H1 (cell line): ENCODE results near the gene MDFI. TPM values are rescaled to one million over a fixed set of nuclear protein-coding genes. Genes with fewer than 3 reads are reported as not detected.
A peak's percentile ranks its signal among the peaks of the same experiment; 100 is the strongest.

Experiments
- CTCF ChIA-PET: fragments of 300-600 bp; sonication (Branson Sonifier 250); formaldehyde crosslinking; loops from one replicate; lab custom pipeline; 2021; ENCODE audit not compliant: partially characterized antibody; lab: Charles Lee
- POLR2A ChIA-PET: fragments of 300-600 bp; sonication (Branson Sonifier 250); formaldehyde crosslinking; loops from one replicate; lab custom pipeline; 2021; ENCODE audit warnings: inconsistent platforms; ENCODE audit not compliant: partially characterized antibody; lab: Charles Lee
- DNase-seq, 2 experiments: peaks; one replicate each; pipeline versions ENCODE4 v3.0.0 to v3.0.0-alpha.2; 2010 to 2022; ENCODE audit warnings: low spot score in 2 of 2, low read depth in 1 of 2, mixed read lengths in 1 of 2
- FAIRE-seq: peaks from 2 replicates; lab custom pipeline; 2011; peaks lifted over from hg19 to GRCh38; lab: Jason Lieb, UNC
- H2AFZ ChIP-seq: 2 replicates; pipeline ENCODE4 v1.8.1; 2012; ENCODE audit warnings: low read length, inconsistent platforms
- H2AK5ac ChIP-seq: 2 replicates; pipeline ENCODE4 v1.6.1; 2013; ENCODE audit warnings: low read depth, low read length
- H2BK120ac ChIP-seq: replicated peaks from 2 replicates; pipeline ENCODE3; 2013; ENCODE audit warnings: low read depth, low read length, inconsistent platforms
- H2BK12ac ChIP-seq: 2 replicates; pipeline ENCODE4 v1.6.1; 2013; ENCODE audit warnings: low read depth, low read length
- H2BK15ac ChIP-seq: 2 replicates; pipeline ENCODE4 v1.6.1; 2013; ENCODE audit warnings: low read length
- H2BK20ac ChIP-seq: 2 replicates; pipeline ENCODE4 v1.6.1; 2013; ENCODE audit warnings: low read length
- H2BK5ac ChIP-seq: 2 replicates; pipeline ENCODE4 v1.6.1; 2013; ENCODE audit warnings: low read depth, low read length
- H3K14ac ChIP-seq: 2 replicates; pipeline ENCODE4 v1.6.1; 2013; ENCODE audit warnings: inconsistent platforms; ENCODE audit not compliant: insufficient read length
- H3K18ac ChIP-seq: 2 replicates; pipeline ENCODE4 v1.6.1; 2013; ENCODE audit warnings: low read length; ENCODE audit errors: extremely low read depth
- H3K23ac ChIP-seq: 2 replicates; pipeline ENCODE4 v1.6.1; 2013; ENCODE audit warnings: inconsistent platforms; ENCODE audit not compliant: insufficient read length
- H3K23me2 ChIP-seq: 2 replicates; pipeline ENCODE4 v1.6.1; 2013; ENCODE audit warnings: low read depth, low read length
- H3K27ac ChIP-seq: 2 replicates; pipeline ENCODE4 v1.6.1; 2011; ENCODE audit warnings: low read depth, low read length, inconsistent platforms
- H3K27me3 ChIP-seq, 4 experiments: replicated peaks in 1 of 4; 1 replicate in 1 of 4; 2 replicates in 3 of 4; pipeline versions ENCODE4 v1.6.1 to v1.8.1; 2011 to 2013; ENCODE audit warnings: low read length in 3 of 4, mild to moderate bottlenecking in 3 of 4, inconsistent platforms in 2 of 4, mixed read lengths in 2 of 4, moderate library complexity in 1 of 4; ENCODE audit not compliant: control insufficient read depth in 3 of 4, insufficient read depth in 3 of 4; ENCODE audit errors: extremely low read depth in 1 of 4
- H3K36me3 ChIP-seq, 4 experiments: 2 replicates each; pipeline versions ENCODE4 v1.6.1 to v1.8.1; 2011 to 2013; ENCODE audit warnings: mild to moderate bottlenecking in 4 of 4, low read length in 3 of 4, moderate library complexity in 2 of 4, control low read depth in 1 of 4, inconsistent platforms in 1 of 4; ENCODE audit not compliant: insufficient read depth in 4 of 4, control insufficient read depth in 2 of 4
- H3K4ac ChIP-seq: replicated peaks from 2 replicates; pipeline ENCODE3; 2013; ENCODE audit warnings: low read length, low read depth, mixed read lengths, inconsistent platforms; ENCODE audit not compliant: insufficient read length
- H3K4me1 ChIP-seq, 4 experiments: replicated peaks in 1 of 4; 1 replicate in 1 of 4; 2 replicates in 3 of 4; pipeline versions ENCODE4 v1.6.1 to v1.8.1; 2011 to 2013; ENCODE audit warnings: low read length in 3 of 4, inconsistent platforms in 2 of 4, mixed read lengths in 1 of 4; ENCODE audit not compliant: insufficient read depth in 4 of 4, control insufficient read depth in 3 of 4
- H3K4me2 ChIP-seq, 2 experiments: 2 replicates each; pipeline versions ENCODE4 v1.6.1 to v1.8.1; 2011 to 2013; ENCODE audit warnings: low read depth in 2 of 2, low read length in 2 of 2, control low read depth in 1 of 2, inconsistent platforms in 1 of 2, mild to moderate bottlenecking in 1 of 2; ENCODE audit not compliant: insufficient read depth in 1 of 2
- H3K4me3 ChIP-seq, 4 experiments: fragments of 200-600, 300-600 bp in 1 of 4; sonication (generic), shearing (Covaris generic), sonication (Bioruptor Twin) in 1 of 4; 2 replicates each; pipeline versions ENCODE4 v1.5.1 to v1.8.1; 2011 to 2016; ENCODE audit warnings: low read length in 4 of 4, low read depth in 3 of 4, control low read depth in 2 of 4, inconsistent platforms in 2 of 4, mild to moderate bottlenecking in 2 of 4, mixed read lengths in 1 of 4, moderate library complexity in 1 of 4; ENCODE audit not compliant: insufficient read depth in 2 of 4; ENCODE audit errors: extremely low read depth in 1 of 4
- H3K56ac ChIP-seq: replicated peaks from 2 replicates; pipeline ENCODE3; 2013; ENCODE audit warnings: low read depth, mild to moderate bottlenecking, mixed read lengths, low read length, inconsistent platforms; ENCODE audit not compliant: insufficient read length
- H3K79me1 ChIP-seq: 2 replicates; pipeline ENCODE4 v1.6.1; 2013; ENCODE audit warnings: low read depth, low read length, control low read depth
- H3K79me2 ChIP-seq, 2 experiments: 2 replicates each; pipeline versions ENCODE4 v1.6.1 to v1.8.1; 2012 to 2013; ENCODE audit warnings: low read length in 2 of 2, mild to moderate bottlenecking in 2 of 2, inconsistent platforms in 1 of 2; ENCODE audit not compliant: insufficient read depth in 2 of 2, control insufficient read depth in 1 of 2
- H3K9ac ChIP-seq, 4 experiments: replicated peaks in 1 of 4; 1 replicate in 1 of 4; 2 replicates in 3 of 4; pipeline versions ENCODE4 v1.6.1 to v1.8.1; 2011 to 2013; ENCODE audit warnings: low read depth in 3 of 4, low read length in 3 of 4, control low read depth in 2 of 4, mild to moderate bottlenecking in 2 of 4, moderate library complexity in 2 of 4, inconsistent platforms in 1 of 4; ENCODE audit errors: extremely low read depth in 1 of 4
- H3K9me3 ChIP-seq, 2 experiments: 2 replicates each; pipeline versions ENCODE4 v1.6.1 to v1.8.1; 2012 to 2013; ENCODE audit warnings: mild to moderate bottlenecking in 2 of 2, moderate library complexity in 2 of 2, control low read depth in 1 of 2, inconsistent platforms in 1 of 2, low read depth in 1 of 2, low read length in 1 of 2, mixed read lengths in 1 of 2; ENCODE audit not compliant: insufficient read depth in 2 of 2
- H4K20me1 ChIP-seq, 2 experiments: replicated peaks in 1 of 2; 2 replicates each; pipeline versions ENCODE3 to v1.8.1; 2011 to 2013; ENCODE audit warnings: inconsistent platforms in 2 of 2, low read length in 2 of 2, mild to moderate bottlenecking in 1 of 2; ENCODE audit not compliant: insufficient read depth in 2 of 2, control insufficient read depth in 1 of 2
- H4K5ac ChIP-seq: 2 replicates; pipeline ENCODE4 v1.6.1; 2013; ENCODE audit warnings: low read length, low read depth, mixed read lengths, inconsistent platforms; ENCODE audit not compliant: insufficient read length
- H4K8ac ChIP-seq: 2 replicates; pipeline ENCODE4 v1.8.0; 2013; ENCODE audit warnings: mild to moderate bottlenecking, moderate library complexity, low read length, inconsistent platforms; ENCODE audit not compliant: insufficient read depth; ENCODE audit errors: extremely low read depth
- H4K91ac ChIP-seq: replicated peaks from 2 replicates; pipeline ENCODE3; 2013; ENCODE audit warnings: low read length, mixed read lengths, inconsistent platforms; ENCODE audit not compliant: insufficient read length
- ASH2L ChIP-seq: fragments of 200-600, 300-600 bp; sonication (generic); IDR thresholded peaks from one replicate; pipeline ENCODE4 v1.7.1; 2017; ENCODE audit warnings: low read length
- TBP ChIP-seq: IDR thresholded peaks from 2 replicates; pipeline ENCODE4 v1.6.1; 2011; ENCODE audit warnings: low read depth, low read length, improper control_type of control experiment
- YY1 ChIP-seq: IDR thresholded peaks from 2 replicates; pipeline ENCODE4 v1.6.1; 2011; ENCODE audit warnings: low read depth, mild to moderate bottlenecking, low read length
- WGBS, 2 experiments: shearing (Covaris generic) in 1 of 2; methylation state at CpG; one replicate each; pipeline versions ENCODE4 v1.1.6 to v1.1.7; 2013 to 2015; ENCODE audit warnings: low lambda C conversion rate in 2 of 2, mixed read lengths in 2 of 2, inconsistent platforms in 1 of 2, low coverage in 1 of 2, missing lambda C conversion rate in 1 of 2; ENCODE audit not compliant: insufficient replicate concordance in 2 of 2, insufficient coverage in 1 of 2, insufficient read length in 1 of 2; ENCODE audit errors: extremely low coverage in 1 of 2, missing lambda C conversion rate in 1 of 2; 5-methylcytosine and 5-hydroxymethylcytosine counted together
- polyA plus RNA-seq, 7 experiments: library from polyadenylated mRNA; depleted of rRNA in 3 of 7; stranded (reverse) in 5 of 7; unstranded in 2 of 7; fragments of >200 nt in 5 of 7; fragments of 200-250 nt in 2 of 7; gene quantifications; 1 replicate in 5 of 7; 2 replicates in 1 of 7; 4 replicates in 1 of 7; pipeline versions ENCODE4 v1.2.1 to v1.2.3, GENCODE V29; 2011 to 2013; ENCODE audit warnings: missing spikeins in 2 of 7, mixed read lengths in 2 of 7
- total RNA-seq: library from RNA; stranded (reverse); fragmentation: NEBNext Ultra II Directional; extraction: Animal tissue kit (Norgen Biotek cat#: 25700); gene quantifications from 2 replicates; pipeline ENCODE4 v1.2.1, GENCODE V29; 2021
- TF ChIP-seq, protein P1 (sequence below): IDR thresholded peaks from 2 replicates; pipeline ENCODE4 v1.6.1; 2012; ENCODE audit warnings: inconsistent platforms

Gene MDFI
- total and polyA plus RNA-seq, 2 of the 8 experiments (the other 6 are each of a cell fraction or from before 2014, with no cell fraction given): 41.0 to 65.6 TPM

DNA sequence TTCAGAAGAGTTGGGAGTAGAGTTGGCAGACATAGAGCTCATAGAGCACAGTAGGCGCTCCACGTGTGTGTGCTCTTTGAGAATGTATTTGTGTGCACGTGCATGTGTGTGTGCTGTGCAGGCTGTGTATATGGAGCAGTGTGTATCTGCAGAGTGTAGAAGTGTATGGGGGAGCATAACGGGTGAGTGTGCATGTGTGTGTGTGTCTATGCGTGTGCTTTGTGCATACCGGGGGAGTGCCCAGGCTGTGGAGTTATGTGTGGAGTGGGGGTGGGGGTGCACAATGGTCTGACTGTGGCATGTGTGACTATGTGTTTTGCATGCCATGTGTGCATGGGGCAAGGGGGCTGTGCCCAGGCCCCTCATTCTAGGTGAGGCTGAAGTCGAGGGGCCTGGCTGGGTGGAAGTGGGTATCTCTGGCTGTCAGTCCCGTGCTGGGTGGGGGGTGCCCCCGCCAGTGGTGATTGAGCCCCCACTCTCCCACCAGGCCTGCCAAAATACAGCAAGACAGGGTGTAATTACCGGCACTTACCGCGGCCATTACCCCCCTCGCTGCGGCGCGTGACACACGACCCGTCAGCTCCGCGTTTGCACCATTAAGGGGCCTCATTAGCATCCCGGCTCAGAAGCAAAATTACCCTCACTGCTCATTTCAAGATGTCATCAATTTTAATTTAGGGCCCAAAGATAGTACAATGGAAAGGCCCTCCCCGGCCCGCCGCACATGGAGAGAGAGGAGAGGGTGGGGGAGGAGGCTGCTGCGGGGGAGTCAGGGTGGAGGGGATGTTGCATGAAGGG lies 39.1 kb downstream of the MDFI start:
- no peak for FAIRE-seq
- no peaks in the 10 kb centered on the region for H3K36me3 ChIP-seq

More for the DNA sequence above, 39.1 kb downstream of the MDFI start:
- H2BK12ac ChIP-seq: peak overlapping the region; percentile 50; the same call in 1 of the 2 replicates
- H4K8ac ChIP-seq: no peak overlapping the region
- H3K9me3 ChIP-seq: no peaks in the 10 kb centered on the region
- peaks cover 0 to 20% (median 13%) of the 10 kb centered on the region in 4 experiments; a peak in 6 of 7 replicates for H3K4me1 ChIP-seq
- no peak overlapping the region for H3K56ac ChIP-seq
- no peaks in the 10 kb centered on the region for H3K79me1 ChIP-seq
- no peak overlapping the region for H2BK120ac ChIP-seq
- H3K18ac ChIP-seq: 0 out of 2 replicates have a peak overlapping the region, but pooled peaks have one; percentile 21
- H3K27ac ChIP-seq: no peak overlapping the region
- no peak overlapping the region for H2AK5ac ChIP-seq
- TF ChIP-seq ASH2L: peak; percentile 33
- TF ChIP-seq, protein P1, sequence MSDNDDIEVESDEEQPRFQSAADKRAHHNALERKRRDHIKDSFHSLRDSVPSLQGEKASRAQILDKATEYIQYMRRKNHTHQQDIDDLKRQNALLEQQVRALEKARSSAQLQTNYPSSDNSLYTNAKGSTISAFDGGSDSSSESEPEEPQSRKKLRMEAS: no peak
- TF ChIP-seq TBP: no peak
- peak; percentile 76 for TF ChIP-seq YY1
- H3K14ac ChIP-seq: no peak overlapping the region
- no peaks in the 10 kb centered on the region for H3K79me2 ChIP-seq
- no peak for DNase-seq
- peak overlapping the region in 1 of 2 experiments; percentile 15; a peak in 3 of 4 replicates for H3K4me2 ChIP-seq
- H2BK5ac ChIP-seq: peak overlapping the region; percentile 9; the same call in 1 of the 2 replicates
- WGBS, 2 experiments: 46% methylated on average over 25 of the region's 25 CpGs; no CpG with 5 or more reads in 1 of the 2 experiments
- CTCF ChIA-PET: interaction anchor here (0.5 to 6.4 kb wide), 9 partner anchors 11 to 309 kb away, joined by 3 to 164 read pairs (median 4); partner anchors contain the start of gene MDFI
- H3K23ac ChIP-seq: no peak overlapping the region
- H4K91ac ChIP-seq: peak overlapping the region; percentile 36
- peaks cover 0 to 5% (median 3%) of the 10 kb centered on the region in 4 experiments; a peak in 4 of 7 replicates for H3K27me3 ChIP-seq
- H4K5ac ChIP-seq: no peak overlapping the region
- peak overlapping the region; percentile 55 for H3K4ac ChIP-seq
- H3K9ac ChIP-seq: no peak overlapping the region; a peak in 1 of 7 replicates
- H4K20me1 ChIP-seq: no peaks in the 10 kb centered on the region
- no peak overlapping the region for H2AFZ ChIP-seq
- peak overlapping the region in 1 of 4 experiments; percentile 44; a peak in 1 of 8 replicates for H3K4me3 ChIP-seq
- H2BK20ac ChIP-seq: peak overlapping the region; percentile 3; the same call in 1 of the 2 replicates
- peak overlapping the region; percentile 65; the same call in 1 of the 2 replicates for H2BK15ac ChIP-seq
- POLR2A ChIA-PET: no interaction called here
- H3K23me2 ChIP-seq: 0 out of 2 replicates have a peak, but pooled peaks cover 2% of the 10 kb centered on the region
